Thyroid gland (tissue), 4 donors: ENCODE measurements around the gene CEMIP2. TPM values are rescaled to one million over a fixed set of nuclear protein-coding genes. Genes with fewer than 3 reads are reported as not detected.
A peak's percentile ranks its signal among the peaks of the same experiment; 100 is the strongest.

ENCODE experiments used
- DNase-seq, 2 donors: peaks; one replicate each; pipeline ENCODE4 v3.0.0-alpha.2; 2019
- H3K27ac ChIP-seq, 3 donors: fragments of 200-600 bp; sonication (generic); 1 replicate in 2 of 3; 2 replicates in 1 of 3; pipeline ENCODE4 v1.5.1; 2016 to 2019; ENCODE audit warnings: mild to moderate bottlenecking in 1 of 3, moderate library complexity in 1 of 3
- H3K27me3 ChIP-seq: fragments of 200-600 bp; sonication (generic); one replicate; pipeline ENCODE4 v1.5.1; 2019
- H3K36me3 ChIP-seq, 2 donors: fragments of 200-600 bp; sonication (generic); one replicate each; pipeline ENCODE4 v1.5.1; 2016 to 2019
- H3K4me1 ChIP-seq, 2 donors: fragments of 200-600 bp; sonication (generic); one replicate each; pipeline ENCODE4 v1.5.1; 2017 to 2019
- H3K4me3 ChIP-seq, 3 donors: fragments of 200-600 bp; sonication (generic); replicated peaks in 1 of 3; 1 replicate in 2 of 3; 2 replicates in 1 of 3; pipeline ENCODE4 v1.5.1; 2016; ENCODE audit warnings: mild to moderate bottlenecking in 1 of 3
- H3K9me3 ChIP-seq: fragments of 200-600 bp; sonication (generic); one replicate; pipeline ENCODE4 v1.5.1; 2017
- CTCF ChIP-seq, 6 experiments: fragments of 200-600 bp in 3 of 6; fragments of 450-650 bp in 3 of 6; sonication (generic) in 3 of 6; IDR thresholded peaks; one replicate each; pipeline ENCODE4 v1.5.1; 2016 to 2019; ENCODE audit warnings: antibody characterized with exemption in 6 of 6, mild to moderate bottlenecking in 2 of 6, inconsistent platforms in 1 of 6, moderate library complexity in 1 of 6
- POLR2A ChIP-seq, 2 donors: fragments of 450-650 bp; IDR thresholded peaks; one replicate each; pipeline ENCODE4 v1.6.1; 2017; ENCODE audit warnings: antibody characterized with exemption in 2 of 2, mild to moderate bottlenecking in 2 of 2, moderate library complexity in 1 of 2
- WGBS, 2 donors: methylation state at CpG; one replicate each; pipeline ENCODE4 v1.1.5; 2017; 5-methylcytosine and 5-hydroxymethylcytosine counted together
- intact Hi-C: fragments of 100-400 bp; cut with DNase I; formaldehyde crosslinking; loops from one replicate; pipeline ENCODE4 v1.15.1; 2023
- total RNA-seq, 4 donors: library from RNA; depleted of rRNA; stranded (reverse); fragments of >200 nt; gene quantifications; one replicate each; pipeline ENCODE4 v1.2.3, GENCODE V29; 2016

The CEMIP2 gene
- total RNA-seq, 4 donors from 2014 or later: 29.6 to 111 (median 34.0) TPM

- no peak for DNase-seq
- no peaks in the 10 kb centered on the region for H3K4me1 ChIP-seq
- no peaks in the 10 kb centered on the region for H3K9me3 ChIP-seq
- TF ChIP-seq CTCF (IDR thresholded peaks at IDR 0.05) (no peak), POLR2A (IDR thresholded peaks at IDR 0.05) (no peak)
- H3K36me3 ChIP-seq: no peaks in the 10 kb centered on the region
- WGBS, 2 donors: 71 to 75% methylated on average over 5 of the region's 5 CpGs
- intact Hi-C loops: no loop called here
- peak overlapping the region in 2 of 3 donors; percentile 3 to 41 for H3K27ac ChIP-seq
- no peaks in the 10 kb centered on the region for H3K27me3 ChIP-seq
- no peak overlapping the region for H3K4me3 ChIP-seq
Observed at GRCh38 chr9:71637926-71638325, 130.4 kb downstream of the CEMIP2 start.

- intact Hi-C loops: no loop called here
- Histone ChIP-seq H3K36me3 (no peaks in the 10 kb centered on the region), H3K9me3 (no peaks in the 10 kb centered on the region), H3K27ac (no peak overlapping the region), H3K4me3 (no peak overlapping the region), H3K27me3 (no peaks in the 10 kb centered on the region), H3K4me1 (no peaks in the 10 kb centered on the region)
- TF ChIP-seq POLR2A (IDR thresholded peaks at IDR 0.05) (no peak), CTCF (IDR thresholded peaks at IDR 0.05) (no peak)
- no peak for DNase-seq
- WGBS, 2 donors: 32 to 39% methylated on average over 1 of the region's 1 CpG
Observed at GRCh38 chr9:71637375-71637774, 130.9 kb downstream of the CEMIP2 start.

GRCh38 chr9:71636143-71636839 is 132.0 kb downstream of the CEMIP2 start:
- 94 to 96% methylated on average over 5 of the region's 5 CpGs for WGBS, 2 donors
- no peak overlapping the region for H3K27ac ChIP-seq
- intact Hi-C loops: no loop called here

GRCh38 chr9:71634752-71635151 is 133.6 kb downstream of the CEMIP2 start:
- intact Hi-C loops: no loop called here
- 70 to 82% methylated on average over 4 of the region's 4 CpGs for WGBS, 2 donors
- no peaks in the 10 kb centered on the region for H3K4me1 ChIP-seq
- TF ChIP-seq POLR2A (IDR thresholded peaks at IDR 0.05) (no peak), CTCF (IDR thresholded peaks at IDR 0.05) (no peak)
- no peak overlapping the region for H3K4me3 ChIP-seq
- no peak overlapping the region for H3K27ac ChIP-seq
- H3K36me3 ChIP-seq: no peaks in the 10 kb centered on the region
- no peaks in the 10 kb centered on the region for H3K27me3 ChIP-seq
- DNase-seq: no peak
- no peaks in the 10 kb centered on the region for H3K9me3 ChIP-seq

More at GRCh38 chr9:71636143-71636839, 132.0 kb downstream of the CEMIP2 start:
- Histone ChIP-seq H3K4me1 (no peaks in the 10 kb centered on the region), H3K27me3 (no peaks in the 10 kb centered on the region), H3K4me3 (no peak overlapping the region), H3K36me3 (no peaks in the 10 kb centered on the region), H3K9me3 (no peaks in the 10 kb centered on the region)
- TF ChIP-seq CTCF (IDR thresholded peaks at IDR 0.05) (no peak), POLR2A (IDR thresholded peaks at IDR 0.05) (no peak)
- no peak for DNase-seq

Other genes starting within 250 kb of the CEMIP2 start
- gene ABHD17B, start 142.7 kb upstream of the CEMIP2 start, total RNA-seq: 10 to 100 TPM; 30.0 to 46.2 (median 34.0) TPM
- 10 to 100 TPM in 3 of 4 donors, 1 to 10 TPM in 1; 8.9 to 21.7 (median 13.0) TPM for gene C9orf85, start 143.1 kb upstream of the CEMIP2 start, total RNA-seq